NCI-H510A treated with DMSO at 0.1 percent for 48 hours (cell line): ENCODE results near the gene ATXN2.
"Not testable (repeated sequence)": the region's sequence is repeated elsewhere in the genome, so short reads cannot be mapped to it uniquely, and the experiment has no call there.

Experiments
- DNase-seq: peaks from one replicate; lab custom pipeline; 2025; lab: John Stamatoyannopoulos, UW

ATXN2 gene

DNA sequence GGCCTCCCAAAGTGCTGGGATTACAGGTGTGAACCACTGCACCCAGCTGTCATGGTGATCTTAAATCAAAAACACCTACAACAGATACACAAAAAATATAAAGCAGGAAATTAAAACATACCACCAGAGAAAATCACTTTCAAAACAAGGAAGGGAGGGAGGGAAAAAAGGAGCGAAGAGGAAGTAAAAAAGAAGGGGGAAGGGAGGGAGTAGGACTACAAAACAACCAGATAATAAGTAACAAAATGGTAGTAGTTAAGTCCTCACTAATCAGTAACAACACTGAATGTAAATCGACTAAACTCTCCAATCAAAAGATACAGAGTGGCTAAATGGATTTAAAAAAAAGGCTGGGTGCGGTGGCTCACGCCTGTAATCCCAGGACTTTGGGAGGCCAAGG is 104.4 kb downstream of the ATXN2 start:
- no peak for DNase-seq

DNA sequence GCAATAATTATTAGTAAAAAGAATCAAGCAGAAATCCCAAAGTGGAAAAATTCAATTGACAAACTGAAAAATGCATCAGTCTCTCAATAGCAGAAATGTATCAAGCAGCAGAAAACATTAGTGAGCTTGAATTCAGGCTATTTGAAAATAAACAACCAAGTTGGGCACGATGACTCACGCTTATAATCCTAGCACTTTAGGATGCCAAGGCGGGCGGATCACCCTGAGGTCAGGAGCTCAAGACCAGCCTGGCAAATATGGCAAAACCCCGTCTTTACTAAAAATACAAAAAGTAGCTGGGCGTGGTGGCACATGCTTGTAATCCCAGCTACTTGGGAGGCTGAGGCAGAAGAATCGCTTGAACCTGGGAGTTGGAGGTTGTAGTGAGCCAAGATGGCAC is 106.1 kb downstream of the ATXN2 start:
- not testable (repeated sequence) for DNase-seq

- DNase-seq, result no peak
These were observed 110.3 kb downstream of the ATXN2 start for GRCh38 chr12:111488798-111489197.

DNA sequence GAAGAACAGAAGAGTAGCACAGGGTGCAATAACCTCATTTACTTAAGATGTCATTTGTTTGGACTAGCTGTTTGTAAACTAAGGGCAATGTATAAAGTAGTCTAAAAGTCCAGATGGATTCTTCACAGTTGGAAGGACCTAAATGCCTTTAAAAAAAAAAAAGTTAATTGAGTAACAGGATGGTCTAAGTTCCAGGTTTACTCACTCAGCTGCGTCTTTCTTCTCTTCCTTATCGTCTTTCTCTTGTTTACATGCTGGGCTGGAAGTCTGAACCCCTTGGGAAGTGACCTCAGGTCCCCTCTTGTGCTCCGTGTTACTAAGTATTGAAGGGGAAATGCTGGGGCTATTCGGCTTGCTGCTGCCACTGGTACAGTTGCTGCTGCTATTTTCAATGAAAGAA is 110.8 kb downstream of the ATXN2 start:
- no peak for DNase-seq

DNA sequence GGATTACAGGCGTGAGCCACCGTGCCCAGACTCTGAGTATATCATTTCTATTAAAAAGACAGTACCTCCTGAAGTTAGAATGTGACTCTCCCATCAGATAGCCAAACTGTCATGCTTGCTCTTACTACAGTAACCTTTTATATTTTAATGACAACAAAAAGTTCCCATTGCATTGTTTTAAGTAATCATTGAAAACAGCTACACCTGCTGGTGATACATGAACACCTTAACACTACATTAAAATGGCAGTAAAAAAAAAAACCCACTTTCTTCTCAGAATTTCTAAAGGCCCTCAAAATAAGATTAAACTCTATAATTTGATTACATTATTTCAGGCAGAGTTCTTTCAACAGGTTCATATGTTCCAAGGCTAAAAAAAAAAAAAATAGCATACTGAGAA is 116.7 kb downstream of the ATXN2 start:
- DNase-seq, result no peak

DNA sequence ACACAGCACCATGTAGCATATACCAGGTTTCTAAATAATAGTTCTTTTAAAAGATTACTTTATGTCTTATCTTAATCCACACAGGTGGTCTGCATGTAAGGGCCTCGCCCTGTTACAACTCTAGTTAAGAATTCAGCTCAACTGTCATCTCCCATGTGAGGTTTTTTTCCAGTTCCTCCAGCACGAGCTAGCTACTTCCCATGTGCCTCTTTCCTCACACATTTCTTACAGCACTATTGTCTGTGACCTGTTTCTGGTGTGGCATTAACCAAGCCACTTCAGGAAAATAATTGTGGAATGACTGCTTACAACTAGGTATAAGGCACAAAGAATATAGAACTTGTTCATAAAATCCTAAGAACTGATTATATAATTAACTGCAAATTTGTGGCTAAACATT is 127.9 kb downstream of the ATXN2 start:
- no peak for DNase-seq

GRCh38 chr12:111469401-111469800 is 129.7 kb downstream of the ATXN2 start:
- DNase-seq, result no peak

- no peak for DNase-seq
These were observed 131.3 kb downstream of the ATXN2 start for GRCh38 chr12:111467857-111468241.

DNA sequence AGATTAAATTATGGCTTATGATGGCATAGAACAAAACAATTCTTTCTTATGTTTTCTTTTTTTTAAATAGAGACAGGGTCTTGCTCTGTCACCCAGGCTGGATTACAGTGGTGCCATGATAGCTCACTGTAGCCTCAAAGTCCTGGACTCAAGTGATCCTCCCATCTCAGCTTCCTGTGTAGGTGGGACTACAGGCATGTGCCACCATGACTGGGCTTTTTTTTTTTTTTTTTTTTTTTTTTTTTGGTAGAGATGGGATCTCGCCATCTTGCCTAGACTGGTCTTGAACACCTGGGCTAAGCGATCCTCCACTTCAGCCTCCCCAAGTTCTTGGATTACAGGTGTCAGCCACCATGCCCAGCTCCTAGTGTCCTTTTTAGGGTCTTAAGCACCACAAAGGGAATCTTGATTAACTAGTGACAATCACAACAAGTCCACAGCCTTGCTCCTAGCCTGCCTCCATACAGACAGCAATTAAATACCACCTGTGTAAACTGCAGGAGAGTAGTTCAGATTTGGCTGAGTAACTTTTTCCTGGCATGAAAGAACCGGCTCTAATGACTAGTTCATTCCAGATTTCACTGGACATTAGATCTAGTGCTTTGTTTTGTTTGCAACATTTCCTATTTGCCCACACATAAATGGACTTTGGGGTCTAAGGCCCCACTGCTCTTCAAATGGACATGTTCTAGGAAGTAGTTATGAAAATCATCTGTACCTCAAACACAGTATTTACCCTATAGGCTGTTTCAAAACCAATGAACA is 131.8 kb downstream of the ATXN2 start:
- DNase-seq, result peak; percentile 37

GRCh38 chr12:111462210-111462769 is 136.8 kb downstream of the ATXN2 start:
- no peak for DNase-seq

DNA sequence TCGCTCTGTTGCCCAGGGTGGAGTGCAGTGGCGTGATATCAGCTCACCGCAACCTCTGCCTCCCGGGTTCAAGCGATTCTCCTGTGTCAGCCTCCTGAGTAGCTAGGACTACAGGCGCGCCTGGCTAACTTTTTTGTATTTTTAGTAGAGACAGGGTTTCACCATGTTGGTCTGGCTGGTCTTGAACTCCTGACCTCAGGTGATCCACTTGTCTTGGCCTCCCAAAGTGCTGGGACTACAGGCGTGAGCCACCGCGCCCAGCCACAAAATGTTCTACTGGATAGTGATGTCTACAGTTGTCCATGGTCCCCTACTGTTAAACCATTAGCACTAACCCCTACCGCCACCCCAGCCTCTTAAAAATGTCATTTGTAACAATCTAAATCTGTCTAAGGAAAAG is 139.0 kb downstream of the ATXN2 start:
- DNase-seq, result not testable (repeated sequence)

- DNase-seq, result no peak
These were observed 140.5 kb downstream of the ATXN2 start for GRCh38 chr12:111458546-111459172.

DNA sequence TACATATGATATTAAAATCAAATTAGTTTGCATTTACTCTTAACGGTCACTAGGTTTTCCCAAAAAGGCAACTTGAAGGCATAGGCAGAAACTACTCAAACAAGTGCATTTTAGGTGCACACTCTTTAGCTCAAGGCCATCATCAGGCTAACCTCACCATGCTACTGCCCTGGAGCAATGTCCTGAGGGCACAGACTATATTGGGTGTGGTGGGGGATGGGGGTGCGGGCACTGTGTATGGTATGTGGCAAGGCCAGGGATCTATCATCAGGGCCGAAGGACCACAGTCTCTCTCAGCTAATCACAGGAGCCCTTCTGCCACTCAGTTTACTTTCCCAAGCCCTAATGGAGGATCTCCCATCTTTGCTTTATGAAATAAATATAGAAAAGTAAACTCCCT is 141.5 kb downstream of the ATXN2 start:
- DNase-seq, result no peak

DNA sequence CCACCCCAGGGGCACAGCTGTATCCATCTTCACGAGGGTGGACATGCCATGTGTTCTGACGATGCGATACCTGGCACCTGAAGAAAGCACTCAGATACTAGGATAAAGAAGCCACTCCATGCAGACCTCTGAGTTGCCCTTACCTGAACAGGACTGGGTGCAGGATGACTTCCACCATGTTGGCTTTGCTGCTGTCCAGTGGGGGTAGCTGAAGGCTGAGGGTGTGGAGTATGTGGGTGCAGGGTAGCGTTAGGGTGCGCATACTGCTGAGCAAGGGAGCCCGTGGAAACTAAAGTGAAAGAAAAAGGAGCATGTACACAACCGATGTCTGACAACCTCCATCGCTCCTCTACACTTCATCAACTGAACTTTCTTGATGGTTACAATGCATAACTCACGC is 142.0 kb downstream of the ATXN2 start:
- no peak for DNase-seq

GRCh38 chr12:111455448-111456320 is 143.4 kb downstream of the ATXN2 start:
- DNase-seq, result no peak

- no peak for DNase-seq
These were observed 144.2 kb downstream of the ATXN2 start for GRCh38 chr12:111454716-111455447.

DNA sequence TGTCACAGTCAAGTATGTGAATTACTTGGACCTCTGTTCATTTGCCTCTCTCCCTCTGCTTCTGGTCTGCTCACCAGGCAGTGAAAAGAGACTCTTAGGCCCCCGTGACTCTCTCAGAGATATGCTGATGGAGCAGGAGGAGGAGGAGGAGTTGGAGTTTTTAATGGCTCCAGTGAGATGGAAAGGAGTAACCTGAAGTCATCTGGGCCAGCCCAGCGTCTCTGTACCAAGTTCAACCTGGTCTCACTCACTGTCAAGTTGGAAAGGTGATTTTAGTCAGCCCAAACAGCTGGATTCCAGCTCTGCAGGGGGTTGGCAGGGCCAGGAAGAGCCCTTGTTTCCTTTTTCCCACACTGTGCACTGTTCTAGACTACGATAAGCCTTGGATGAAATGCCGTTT is 144.8 kb downstream of the ATXN2 start:
- DNase-seq, result no peak

DNA sequence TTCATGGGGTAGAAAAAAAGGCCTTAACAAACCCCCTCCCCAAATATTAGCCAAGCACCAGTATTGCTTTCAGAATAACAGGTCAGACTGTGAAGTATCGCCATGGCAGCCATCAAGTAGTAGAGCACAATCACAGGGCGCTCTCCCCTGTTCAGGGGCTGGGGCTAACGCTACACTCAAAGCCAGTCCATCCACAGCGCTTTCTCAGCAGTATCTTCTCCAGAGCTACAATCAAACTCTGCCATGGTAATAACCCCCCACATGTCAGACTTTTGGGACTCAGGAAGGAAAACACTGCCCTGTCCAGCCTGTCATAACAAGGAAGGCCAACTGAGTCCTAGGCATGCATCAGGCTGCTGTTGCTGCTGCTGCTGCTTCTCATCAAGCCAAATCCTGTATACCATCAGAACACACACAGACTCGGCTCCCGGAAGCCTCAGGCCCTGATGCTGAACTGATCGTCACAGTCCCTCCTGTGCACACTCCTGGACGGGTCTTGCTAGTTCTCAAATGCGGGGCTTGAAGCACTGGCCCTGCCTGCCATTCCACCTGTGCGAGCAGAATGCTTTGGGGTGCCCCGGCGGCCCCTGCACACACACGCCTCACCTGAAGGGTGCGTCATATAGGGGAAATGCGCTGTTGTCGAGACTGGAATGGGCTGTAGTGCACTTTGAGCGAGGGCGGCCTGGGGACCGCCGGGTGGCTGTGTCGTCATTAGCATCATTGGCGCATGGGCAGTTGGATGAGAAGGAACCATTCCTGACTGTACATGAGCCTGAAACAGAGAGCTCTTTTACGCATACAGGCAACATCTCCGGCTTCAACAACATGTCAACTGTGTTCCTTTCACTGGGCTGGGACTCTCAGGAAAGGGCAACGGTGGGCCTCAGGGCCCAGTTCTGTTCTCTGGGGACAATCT is 145.8 kb downstream of the ATXN2 start:
- no peak for DNase-seq

DNA sequence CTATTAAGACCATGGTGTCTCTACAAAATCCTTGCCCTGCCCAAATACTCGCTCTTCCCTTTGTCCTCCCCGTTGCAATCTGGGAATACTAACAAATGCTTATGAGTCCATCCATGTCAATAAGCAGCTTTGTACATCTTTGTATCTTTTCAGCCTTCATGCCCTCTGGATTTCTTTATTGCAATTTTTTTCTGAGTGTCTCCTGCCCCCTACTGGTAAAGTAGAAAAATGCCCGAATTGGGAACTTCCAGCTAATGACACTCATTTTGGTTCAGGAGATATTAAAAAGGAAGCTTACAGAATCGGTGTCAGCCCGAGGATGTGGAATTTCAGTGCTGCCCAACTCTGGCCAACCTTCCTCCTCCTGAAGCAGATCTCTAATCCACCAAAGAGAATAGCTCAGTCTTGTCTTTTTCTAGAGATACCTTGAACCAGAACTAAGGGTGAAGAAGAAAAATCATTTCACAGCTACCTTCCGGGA is 147.4 kb downstream of the ATXN2 start:
- DNase-seq, result peak; percentile 36

GRCh38 chr12:111451232-111451631 is 147.9 kb downstream of the ATXN2 start:
- DNase-seq, result no peak

DNA sequence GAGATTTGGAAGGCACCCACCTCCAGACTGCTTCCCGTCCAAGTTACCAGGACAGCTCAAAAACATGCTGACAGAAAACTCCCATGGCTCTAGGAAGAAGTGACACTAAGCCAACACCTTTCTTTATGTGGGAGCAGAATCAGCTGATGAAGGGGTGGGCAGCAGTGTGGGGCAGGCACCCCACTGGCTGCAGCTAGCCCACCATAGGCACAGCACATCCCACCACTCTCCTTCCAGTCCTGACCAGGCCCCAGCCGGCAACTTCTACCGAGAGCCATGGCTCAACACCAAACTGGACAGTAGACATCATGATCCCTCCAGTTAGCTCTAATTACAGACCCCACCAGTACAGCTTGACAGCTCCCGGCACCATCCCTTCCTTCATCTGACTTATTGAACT is 148.4 kb downstream of the ATXN2 start:
- no peak for DNase-seq
